HG02610 (cell line): ENCODE data around the gene ARNT2.
"Not testable (repeated sequence)": the region's sequence is repeated elsewhere in the genome, so short reads cannot be mapped to it uniquely, and the experiment has no call there.

Experiments used
- ATAC-seq: cut with Tn5 transposase; IDR thresholded peaks from one replicate; pipeline ENCODE4 v1.9.1; 2021; ENCODE audit warnings: mild to moderate bottlenecking, moderate library complexity; ENCODE audit not compliant: unreplicated experiment

ARNT2 gene

GRCh38 chr15:80510985-80511384 is 106.8 kb downstream of the ARNT2 start:
- ATAC-seq, result not testable (repeated sequence)

GRCh38 chr15:80512726-80513660 is 108.8 kb downstream of the ARNT2 start:
- ATAC-seq, result no peak

GRCh38 chr15:80514071-80514780 is 110.0 kb downstream of the ARNT2 start:
- no peak for ATAC-seq

- no peak for ATAC-seq
Measured at GRCh38 chr15:80517290-80517689, 113.1 kb downstream of the ARNT2 start.

- no peak for ATAC-seq
Measured at GRCh38 chr15:80518522-80518921, 114.3 kb downstream of the ARNT2 start.

GRCh38 chr15:80523746-80524145 is 119.6 kb downstream of the ARNT2 start:
- no peak for ATAC-seq

- ATAC-seq, result no peak
Measured at GRCh38 chr15:80525853-80526252, 121.7 kb downstream of the ARNT2 start.

GRCh38 chr15:80526556-80527340 is 122.6 kb downstream of the ARNT2 start:
- no peak for ATAC-seq

- no peak for ATAC-seq
Measured at GRCh38 chr15:80527406-80527805, 123.2 kb downstream of the ARNT2 start.

GRCh38 chr15:80527961-80528360 is 123.8 kb downstream of the ARNT2 start:
- ATAC-seq, result no peak

GRCh38 chr15:80530737-80531365 is 126.7 kb downstream of the ARNT2 start:
- no peak for ATAC-seq

- no peak for ATAC-seq
Measured at GRCh38 chr15:80531388-80531787, 127.2 kb downstream of the ARNT2 start.

GRCh38 chr15:80531796-80532195 is 127.6 kb downstream of the ARNT2 start:
- ATAC-seq, result no peak

GRCh38 chr15:80533790-80534333 is 129.7 kb downstream of the ARNT2 start:
- ATAC-seq, result no peak

GRCh38 chr15:80536231-80536630 is 132.0 kb downstream of the ARNT2 start:
- no peak for ATAC-seq

GRCh38 chr15:80536716-80537115 is 132.5 kb downstream of the ARNT2 start:
- ATAC-seq, result no peak

- ATAC-seq, result no peak
Measured at GRCh38 chr15:80545078-80545477, 140.9 kb downstream of the ARNT2 start.

- ATAC-seq, result no peak
Measured at GRCh38 chr15:80547264-80547663, 143.1 kb downstream of the ARNT2 start.

GRCh38 chr15:80549191-80549590 is 145.0 kb downstream of the ARNT2 start:
- ATAC-seq, result no peak

- ATAC-seq, result no peak
Measured at GRCh38 chr15:80549654-80550053, 145.5 kb downstream of the ARNT2 start.
